HK-2 (cell line): ENCODE measurements around the gene SAYSD1.

Source experiments
- DNase-seq: peaks from one replicate; pipeline ENCODE4 v3.0.0-alpha.2; 2018; ENCODE audit not compliant: unreplicated experiment

Gene SAYSD1

GRCh38 chr6:39079197-39080125 is 35.5 kb downstream of the SAYSD1 start:
- no peak for DNase-seq

GRCh38 chr6:39078695-39079094 is 36.3 kb downstream of the SAYSD1 start:
- no peak for DNase-seq

DNA sequence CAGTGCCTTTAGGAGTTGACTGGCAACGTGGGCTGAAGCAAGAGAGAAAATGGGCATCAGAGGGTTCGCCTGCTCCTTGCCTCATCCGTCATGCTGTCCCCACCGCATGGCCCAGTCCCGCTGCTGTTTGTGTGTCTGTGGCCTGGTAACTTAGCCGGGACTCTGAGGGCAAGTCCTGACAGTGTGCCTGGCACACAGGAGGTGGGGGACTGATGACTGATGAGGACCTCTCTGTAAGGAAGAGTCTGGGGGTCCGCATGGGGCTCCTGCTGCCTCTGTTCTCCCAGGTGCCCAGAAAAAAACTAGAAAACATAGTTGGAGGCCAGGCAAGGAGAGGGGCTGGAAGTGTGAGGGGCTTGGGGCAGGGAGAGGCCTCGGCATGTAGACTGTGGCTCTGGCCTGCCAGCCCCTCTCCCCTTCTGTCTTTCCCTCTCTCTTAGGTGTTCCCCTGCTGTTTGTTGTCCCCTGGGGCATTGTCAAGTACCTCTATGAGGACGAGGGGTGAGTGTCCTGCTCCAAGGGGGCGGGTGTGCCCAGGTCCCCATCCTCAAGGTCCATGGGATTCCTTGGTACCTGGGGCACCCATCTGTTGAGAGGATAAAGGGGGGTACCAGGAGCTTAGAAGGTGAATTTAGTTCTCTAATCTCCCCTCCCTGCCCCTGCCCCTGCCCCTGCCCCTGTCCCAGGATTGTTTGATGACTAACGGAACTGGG is 36.9 kb downstream of the SAYSD1 start:
- no peak for DNase-seq

DNA sequence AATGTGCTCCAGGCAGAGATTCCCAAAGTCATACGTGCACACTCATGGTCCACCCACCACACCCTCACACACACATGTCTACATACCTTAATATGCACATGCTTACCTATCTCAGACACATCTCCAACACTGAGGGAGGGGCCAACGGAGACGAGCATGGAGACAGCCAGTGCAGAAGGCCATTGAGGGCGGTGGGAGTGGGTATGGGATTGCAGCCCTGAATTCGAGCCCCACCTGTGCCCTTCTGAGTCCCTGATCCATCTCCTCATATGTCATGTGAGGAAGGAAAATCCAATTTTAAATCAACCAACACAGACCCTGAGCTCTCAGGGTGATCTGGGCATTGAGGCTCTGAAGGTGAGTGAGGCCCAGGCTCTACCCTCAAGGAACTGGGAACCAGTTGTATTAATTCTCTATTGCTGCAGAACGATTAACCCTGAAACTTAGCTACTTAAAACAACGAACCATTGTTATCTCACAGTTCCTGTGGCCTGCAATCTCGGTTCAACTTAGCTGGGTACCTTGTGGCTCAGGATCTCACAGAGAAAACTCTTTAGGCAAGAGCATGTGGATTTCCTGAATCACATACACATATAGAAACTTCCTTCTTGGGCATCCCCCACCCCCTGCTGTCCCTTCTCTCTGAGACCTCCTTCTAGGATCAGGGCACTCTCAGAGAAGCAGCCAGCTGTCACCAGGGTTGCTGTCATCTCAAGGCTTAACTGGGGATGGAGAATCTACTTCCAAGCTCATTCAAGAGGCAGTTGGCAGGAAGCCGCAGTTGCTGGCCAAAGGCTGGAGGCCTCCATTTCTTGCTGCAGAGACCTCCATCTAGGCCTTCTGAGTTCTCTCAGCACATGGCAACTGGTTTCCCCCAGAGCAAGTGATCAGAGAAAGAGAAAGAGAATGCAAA is 38.1 kb downstream of the SAYSD1 start:
- no peak for DNase-seq

GRCh38 chr6:39075807-39076622 is 39.0 kb downstream of the SAYSD1 start:
- no peak for DNase-seq

GRCh38 chr6:39075010-39075686 is 39.8 kb downstream of the SAYSD1 start:
- DNase-seq, result no peak

- no peak for DNase-seq
These were observed 40.5 kb downstream of the SAYSD1 start for GRCh38 chr6:39074486-39074885.

GRCh38 chr6:39073471-39074355 is 41.3 kb downstream of the SAYSD1 start:
- no peak for DNase-seq

- DNase-seq, result no peak
These were observed 42.2 kb downstream of the SAYSD1 start for GRCh38 chr6:39072830-39073229.

GRCh38 chr6:39068391-39068790 is 46.6 kb downstream of the SAYSD1 start:
- DNase-seq, result no peak

GRCh38 chr6:39065561-39065960 is 49.4 kb downstream of the SAYSD1 start:
- no peak for DNase-seq

GRCh38 chr6:39063526-39063925 is 51.5 kb downstream of the SAYSD1 start:
- DNase-seq, result no peak

DNA sequence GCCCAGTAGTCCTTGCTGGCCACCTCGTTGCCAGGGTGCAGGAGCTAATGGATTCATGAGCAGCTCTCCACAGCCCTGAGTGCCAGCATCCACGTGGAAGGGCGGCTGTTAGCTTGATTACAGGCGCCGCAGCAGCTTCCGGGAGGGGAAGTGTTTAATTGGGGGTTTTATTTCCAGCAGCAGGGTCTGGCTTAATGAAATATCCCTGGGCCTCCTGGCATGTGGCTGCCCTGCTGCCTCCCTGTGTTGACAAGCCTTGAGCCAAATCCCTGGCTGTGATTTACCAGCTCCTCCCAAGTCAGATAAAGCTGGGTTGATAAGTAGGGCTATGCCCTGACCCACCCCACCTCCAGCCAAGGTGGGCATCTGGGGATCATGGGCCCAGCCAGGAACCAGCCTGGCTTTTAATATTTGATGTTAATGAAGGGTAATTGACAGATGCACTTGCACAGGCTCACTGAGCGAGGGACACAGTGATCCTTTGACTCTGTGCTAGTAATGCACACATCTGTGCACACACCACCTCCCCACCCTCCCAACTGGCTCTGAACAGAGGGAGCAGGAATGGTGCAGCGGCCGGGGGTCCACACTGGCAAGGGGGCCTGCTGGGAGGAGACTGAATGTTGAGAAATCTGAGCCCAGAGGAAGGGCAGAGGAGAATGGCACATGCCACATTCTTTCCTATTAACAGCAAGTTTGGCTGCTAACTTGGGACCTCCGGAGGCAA is 52.8 kb downstream of the SAYSD1 start:
- DNase-seq, result no peak

DNA sequence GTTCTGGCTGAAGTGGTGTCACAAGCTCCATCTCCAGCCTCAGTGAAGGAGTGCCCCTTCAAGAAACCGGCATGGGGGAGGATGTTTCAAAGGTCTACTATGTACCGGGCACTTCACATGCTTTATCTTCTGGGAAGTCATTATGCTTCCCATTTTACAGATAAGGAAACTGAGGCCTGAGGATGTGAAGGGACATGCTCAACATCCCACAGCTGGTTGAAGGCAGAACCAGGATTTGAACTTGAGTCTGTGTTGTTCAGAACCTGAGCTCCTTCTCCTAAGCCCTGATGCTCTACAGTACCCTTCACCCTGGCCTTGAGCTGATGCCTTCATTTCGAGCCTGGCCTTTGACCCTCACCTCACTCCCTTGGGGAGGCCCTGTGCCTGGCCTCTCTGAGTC is 53.4 kb downstream of the SAYSD1 start:
- DNase-seq, result no peak

DNA sequence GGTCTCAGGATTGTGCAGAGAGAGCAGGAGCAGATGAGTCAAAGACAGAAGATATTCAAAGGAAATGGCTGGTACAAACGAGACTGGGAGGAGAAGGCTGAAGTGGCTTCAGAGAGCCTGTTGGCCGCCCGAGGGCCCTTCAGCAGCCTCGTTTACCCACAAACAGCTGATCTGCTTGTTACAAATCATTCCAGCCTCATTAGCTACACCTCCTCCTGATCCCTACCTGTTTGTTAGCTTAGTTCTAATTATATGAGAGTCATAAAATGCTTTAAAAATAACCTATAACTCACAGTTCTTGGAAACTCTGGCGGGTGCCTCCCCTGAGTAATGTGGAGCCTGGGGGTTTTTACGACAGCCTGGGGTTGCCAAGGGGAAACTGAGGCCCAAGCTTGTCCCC is 53.8 kb downstream of the SAYSD1 start:
- DNase-seq, result no peak

DNA sequence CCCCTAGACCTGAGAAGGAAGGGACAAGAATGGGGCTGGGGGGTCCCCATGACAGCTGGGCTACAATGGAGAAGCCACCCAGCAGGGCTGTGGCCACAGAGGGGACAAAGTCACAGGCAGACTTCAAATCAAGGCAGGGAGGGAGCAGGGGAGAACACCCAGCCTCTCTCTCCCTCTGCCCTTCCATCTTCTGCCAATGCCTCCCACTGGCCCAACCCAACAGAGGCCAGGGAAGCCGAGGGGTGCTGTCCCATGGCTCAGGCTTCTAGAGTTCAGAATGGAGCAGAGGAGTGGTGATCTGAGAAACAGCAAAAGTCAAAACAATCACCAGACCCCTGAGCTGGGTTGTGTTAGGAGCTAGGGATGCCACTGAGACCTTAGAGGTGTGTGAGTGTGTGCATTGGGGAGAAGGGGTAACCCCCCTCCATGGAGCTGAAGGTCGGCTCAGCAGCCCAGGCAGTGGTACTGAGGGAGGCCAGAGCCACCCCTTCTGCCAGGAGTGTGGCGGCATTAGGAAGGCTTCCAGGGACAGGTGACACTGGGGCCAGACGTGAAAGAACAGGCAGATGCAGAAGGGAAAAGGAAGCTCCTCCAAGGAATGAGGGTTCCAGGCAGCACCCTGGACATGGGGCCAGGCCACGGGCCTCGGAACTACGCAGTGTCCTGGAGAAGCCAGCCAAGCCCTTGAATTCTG is 54.4 kb downstream of the SAYSD1 start:
- no peak for DNase-seq

GRCh38 chr6:39059496-39060310 is 55.3 kb downstream of the SAYSD1 start:
- no peak for DNase-seq
